HEK293 (cell line): Measurements from ENCODE around the gene RAB20.

Experiments
- CTCF ChIA-PET: fragments of 350-600 bp; formaldehyde crosslinking; extraction: SDS; loops from one replicate; lab custom pipeline; 2021; ENCODE audit warnings: antibody characterized with exemption; lab: Yijun Ruan, JAX
- POLR2A ChIA-PET: fragments of 300-600 bp; formaldehyde crosslinking; extraction: SDS; loops from one replicate; lab custom pipeline; 2020; ENCODE audit warnings: antibody characterized with exemption, inconsistent platforms; lab: Yijun Ruan, JAX
- H3K27ac ChIP-seq: fragments of 200-500 bp; sonication (Bioruptor generic); 2 replicates; pipeline ENCODE4 v1.5.1; 2014; ENCODE audit warnings: low read depth, low read length, control low read depth, inconsistent platforms; ENCODE audit errors: extremely low read depth
- H3K36me3 ChIP-seq, 2 experiments: fragments of 200-500 bp in 1 of 2; sonication (Bioruptor generic) in 1 of 2; 1 replicate in 1 of 2; 2 replicates in 1 of 2; pipeline ENCODE4 v1.5.1; 2014 to 2017; ENCODE audit warnings: inconsistent platforms in 2 of 2, low read length in 2 of 2; ENCODE audit not compliant: control insufficient read depth in 2 of 2, insufficient read depth in 1 of 2
- H3K4me1 ChIP-seq: fragments of 200-500 bp; sonication (Bioruptor generic); 2 replicates; pipeline ENCODE4 v1.5.1; 2014; ENCODE audit warnings: mild to moderate bottlenecking, low read length, inconsistent platforms; ENCODE audit not compliant: control insufficient read depth, insufficient read depth
- H3K4me3 ChIP-seq: 2 replicates; pipeline ENCODE4 v1.5.1; 2011; ENCODE audit warnings: low read depth, mild to moderate bottlenecking, control low read depth, low read length, moderate library complexity
- H3K9me3 ChIP-seq: fragments of 200-500 bp; sonication (Bioruptor generic); 2 replicates; pipeline ENCODE4 v1.5.1; 2014; ENCODE audit warnings: low read depth, low read length, inconsistent platforms; ENCODE audit not compliant: control insufficient read depth, insufficient read depth
- GLI2 ChIP-seq: fragments of 450-650 bp; formaldehyde crosslinking; IDR thresholded peaks from 2 replicates; pipeline ENCODE4; 2017; ENCODE audit warnings: missing biosample characterization, missing genetic modification characterization, low read depth, borderline replicate concordance
- KLF8 ChIP-seq: fragments of 450-650 bp; formaldehyde crosslinking; IDR thresholded peaks from 2 replicates; pipeline ENCODE4 v1.5.1; 2016; ENCODE audit warnings: missing biosample characterization, missing genetic modification characterization
- MZF1 ChIP-seq: fragments of 450-650 bp; formaldehyde crosslinking; IDR thresholded peaks from 2 replicates; pipeline ENCODE4 v1.5.1; 2017; ENCODE audit warnings: missing biosample characterization, missing genetic modification characterization, borderline replicate concordance
- SP2 ChIP-seq: fragments of 450-650 bp; formaldehyde crosslinking; IDR thresholded peaks from 2 replicates; pipeline ENCODE4 v1.5.1; 2016; ENCODE audit warnings: missing biosample characterization, missing genetic modification characterization
- TRIM28 ChIP-seq: IDR thresholded peaks from 2 replicates; pipeline ENCODE4 v1.6.1; 2011; ENCODE audit warnings: low read length, control low read depth, borderline replicate concordance
- WT1 ChIP-seq: fragments of 450-650 bp; formaldehyde crosslinking; IDR thresholded peaks from 2 replicates; pipeline ENCODE4 v1.5.1; 2016; ENCODE audit warnings: missing biosample characterization, missing genetic modification characterization
- ZNF133 ChIP-seq: fragments of 450-650 bp; formaldehyde crosslinking; IDR thresholded peaks from 2 replicates; pipeline ENCODE4 v1.5.1; 2016; ENCODE audit warnings: missing biosample characterization, missing genetic modification characterization
- ZNF174 ChIP-seq: fragments of 450-650 bp; formaldehyde crosslinking; IDR thresholded peaks from 2 replicates; pipeline ENCODE4 v1.5.0; 2017; ENCODE audit warnings: missing biosample characterization, mild to moderate bottlenecking, missing genetic modification characterization
- ZNF549 ChIP-seq: fragments of 450-650 bp; IDR thresholded peaks from 2 replicates; pipeline ENCODE4 v1.5.1; 2018; ENCODE audit warnings: missing biosample characterization, missing genetic modification characterization, mild to moderate bottlenecking, inconsistent platforms, moderate library complexity
- ZNF777 ChIP-seq: fragments of 450-650 bp; formaldehyde crosslinking; IDR thresholded peaks from 2 replicates; pipeline ENCODE4 v1.5.1; 2017; ENCODE audit warnings: missing biosample characterization, missing genetic modification characterization, borderline replicate concordance
- ZNF843 ChIP-seq: fragments of 450-650 bp; formaldehyde crosslinking; IDR thresholded peaks from 2 replicates; pipeline ENCODE4 v1.5.1; 2016; ENCODE audit warnings: missing biosample characterization, missing genetic modification characterization
- TF ChIP-seq, protein P1 (sequence below): fragments of 450-650 bp; formaldehyde crosslinking; IDR thresholded peaks from 2 replicates; pipeline ENCODE4 v1.5.1; 2016; ENCODE audit warnings: missing biosample characterization, missing genetic modification characterization
- TF ChIP-seq, protein P2 (sequence below): IDR thresholded peaks from 2 replicates; pipeline ENCODE4 v1.6.1; 2011; ENCODE audit warnings: mild to moderate bottlenecking, low read depth, low read length, borderline replicate concordance
- TF ChIP-seq, protein P3 (sequence below): fragments of 450-650 bp; formaldehyde crosslinking; IDR thresholded peaks from 2 replicates; pipeline ENCODE4; 2016; ENCODE audit warnings: missing biosample characterization, missing genetic modification characterization
- TF ChIP-seq, protein P4 (sequence below): fragments of 450-650 bp; formaldehyde crosslinking; IDR thresholded peaks from 2 replicates; pipeline ENCODE4 v1.5.1; 2016; ENCODE audit warnings: missing biosample characterization, missing genetic modification characterization
- TF ChIP-seq, protein P5 (sequence below): fragments of 450-650 bp; formaldehyde crosslinking; IDR thresholded peaks from 2 replicates; pipeline ENCODE4 v1.5.1; 2017; ENCODE audit warnings: missing biosample characterization, missing genetic modification characterization
- TF ChIP-seq, protein P6 (sequence below): fragments of 450-650 bp; formaldehyde crosslinking; IDR thresholded peaks from 2 replicates; pipeline ENCODE4 v1.5.1; 2016; ENCODE audit warnings: missing biosample characterization, missing genetic modification characterization
- TF ChIP-seq, protein P7 (sequence below): sonication (generic); formaldehyde crosslinking; IDR thresholded peaks from 2 replicates; pipeline ENCODE4 v1.8.1; 2022; ENCODE audit warnings: mild to moderate bottlenecking, moderate library complexity, missing genetic modification reagents

RAB20 gene

DNA sequence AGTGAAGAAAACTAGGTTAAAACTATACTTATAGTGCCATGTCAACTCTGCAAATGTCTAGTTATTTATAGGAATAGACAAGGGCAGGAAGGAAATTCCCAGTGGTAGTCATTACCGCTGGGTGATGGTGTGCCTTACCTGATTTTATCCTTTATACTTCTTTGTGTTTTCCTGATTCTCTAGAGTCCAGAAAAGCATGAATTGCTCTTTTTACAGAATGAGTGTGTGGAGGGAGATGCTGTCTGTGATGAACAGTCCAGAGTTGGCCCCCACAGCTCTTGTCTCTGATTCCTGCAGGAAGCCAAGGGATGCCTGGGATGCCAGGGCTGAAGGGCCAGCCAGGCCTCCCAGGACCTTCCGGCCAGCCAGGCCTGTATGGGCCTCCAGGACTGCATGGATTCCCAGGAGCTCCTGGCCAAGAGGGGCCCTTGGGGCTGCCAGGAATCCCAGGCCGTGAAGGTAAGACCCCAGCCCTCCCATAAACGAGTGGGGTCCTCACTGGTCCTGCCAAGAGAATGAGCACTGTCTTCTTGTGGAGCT, 83.7 kb downstream of the RAB20 start:
- ChIA-PET POLR2A (no interaction called here), CTCF (no interaction called here)
- no peak for TF ChIP-seq ZNF549 (tag by site-specific recombination)
- no peak for TF ChIP-seq ZNF133 (tag by site-specific recombination)
- TF ChIP-seq, protein P1, sequence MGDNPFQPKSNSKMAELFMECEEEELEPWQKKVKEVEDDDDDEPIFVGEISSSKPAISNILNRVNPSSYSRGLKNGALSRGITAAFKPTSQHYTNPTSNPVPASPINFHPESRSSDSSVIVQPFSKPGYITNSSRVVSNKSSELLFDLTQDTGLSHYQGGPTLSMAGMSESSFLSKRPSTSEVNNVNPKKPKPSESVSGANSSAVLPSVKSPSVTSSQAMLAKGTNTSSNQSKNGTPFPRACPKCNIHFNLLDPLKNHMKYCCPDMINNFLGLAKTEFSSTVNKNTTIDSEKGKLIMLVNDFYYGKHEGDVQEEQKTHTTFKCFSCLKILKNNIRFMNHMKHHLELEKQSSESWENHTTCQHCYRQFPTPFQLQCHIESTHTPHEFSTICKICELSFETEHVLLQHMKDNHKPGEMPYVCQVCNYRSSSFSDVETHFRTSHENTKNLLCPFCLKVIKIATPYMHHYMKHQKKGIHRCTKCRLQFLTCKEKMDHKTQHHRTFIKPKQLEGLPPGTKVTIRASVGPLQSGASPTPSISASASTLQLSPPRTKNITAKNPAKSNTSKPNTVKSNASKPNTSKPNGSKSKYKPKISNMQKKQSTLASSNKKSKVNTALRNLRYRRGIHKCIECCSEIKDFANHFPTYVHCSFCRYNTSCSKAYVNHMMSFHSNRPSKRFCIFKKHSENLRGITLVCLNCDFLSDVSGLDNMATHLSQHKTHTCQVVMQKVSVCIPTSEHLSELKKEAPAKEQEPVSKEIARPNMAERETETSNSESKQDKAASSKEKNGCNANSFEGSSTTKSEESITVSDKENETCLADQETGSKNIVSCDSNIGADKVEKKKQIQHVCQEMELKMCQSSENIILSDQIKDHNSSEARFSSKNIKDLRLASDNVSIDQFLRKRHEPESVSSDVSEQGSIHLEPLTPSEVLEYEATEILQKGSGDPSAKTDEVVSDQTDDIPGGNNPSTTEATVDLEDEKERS (tag by site-specific recombination): no peak
- TF ChIP-seq GLI2 (tag by site-specific recombination): no peak
- no peak for TF ChIP-seq TRIM28
- TF ChIP-seq, protein P2, sequence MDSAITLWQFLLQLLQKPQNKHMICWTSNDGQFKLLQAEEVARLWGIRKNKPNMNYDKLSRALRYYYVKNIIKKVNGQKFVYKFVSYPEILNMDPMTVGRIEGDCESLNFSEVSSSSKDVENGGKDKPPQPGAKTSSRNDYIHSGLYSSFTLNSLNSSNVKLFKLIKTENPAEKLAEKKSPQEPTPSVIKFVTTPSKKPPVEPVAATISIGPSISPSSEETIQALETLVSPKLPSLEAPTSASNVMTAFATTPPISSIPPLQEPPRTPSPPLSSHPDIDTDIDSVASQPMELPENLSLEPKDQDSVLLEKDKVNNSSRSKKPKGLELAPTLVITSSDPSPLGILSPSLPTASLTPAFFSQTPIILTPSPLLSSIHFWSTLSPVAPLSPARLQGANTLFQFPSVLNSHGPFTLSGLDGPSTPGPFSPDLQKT: no peak
- no peak for TF ChIP-seq WT1 (tag by site-specific recombination)
- TF ChIP-seq SP2 (tag by site-specific recombination): no peak
- TF ChIP-seq, protein P3, sequence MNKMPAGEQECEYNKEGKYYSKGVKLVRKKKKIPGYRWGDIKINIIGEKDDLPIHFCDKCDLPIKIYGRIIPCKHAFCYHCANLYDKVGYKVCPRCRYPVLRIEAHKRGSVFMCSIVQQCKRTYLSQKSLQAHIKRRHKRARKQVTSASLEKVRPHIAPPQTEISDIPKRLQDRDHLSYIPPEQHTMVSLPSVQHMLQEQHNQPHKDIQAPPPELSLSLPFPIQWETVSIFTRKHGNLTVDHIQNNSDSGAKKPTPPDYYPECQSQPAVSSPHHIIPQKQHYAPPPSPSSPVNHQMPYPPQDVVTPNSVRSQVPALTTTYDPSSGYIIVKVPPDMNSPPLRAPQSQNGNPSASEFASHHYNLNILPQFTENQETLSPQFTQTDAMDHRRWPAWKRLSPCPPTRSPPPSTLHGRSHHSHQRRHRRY (tag by site-specific recombination): no peak
- no peak for TF ChIP-seq KLF8 (tag by site-specific recombination)
- TF ChIP-seq, protein P4, sequence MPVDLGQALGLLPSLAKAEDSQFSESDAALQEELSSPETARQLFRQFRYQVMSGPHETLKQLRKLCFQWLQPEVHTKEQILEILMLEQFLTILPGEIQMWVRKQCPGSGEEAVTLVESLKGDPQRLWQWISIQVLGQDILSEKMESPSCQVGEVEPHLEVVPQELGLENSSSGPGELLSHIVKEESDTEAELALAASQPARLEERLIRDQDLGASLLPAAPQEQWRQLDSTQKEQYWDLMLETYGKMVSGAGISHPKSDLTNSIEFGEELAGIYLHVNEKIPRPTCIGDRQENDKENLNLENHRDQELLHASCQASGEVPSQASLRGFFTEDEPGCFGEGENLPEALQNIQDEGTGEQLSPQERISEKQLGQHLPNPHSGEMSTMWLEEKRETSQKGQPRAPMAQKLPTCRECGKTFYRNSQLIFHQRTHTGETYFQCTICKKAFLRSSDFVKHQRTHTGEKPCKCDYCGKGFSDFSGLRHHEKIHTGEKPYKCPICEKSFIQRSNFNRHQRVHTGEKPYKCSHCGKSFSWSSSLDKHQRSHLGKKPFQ (tag by site-specific recombination): no peak
- TF ChIP-seq, protein P5, sequence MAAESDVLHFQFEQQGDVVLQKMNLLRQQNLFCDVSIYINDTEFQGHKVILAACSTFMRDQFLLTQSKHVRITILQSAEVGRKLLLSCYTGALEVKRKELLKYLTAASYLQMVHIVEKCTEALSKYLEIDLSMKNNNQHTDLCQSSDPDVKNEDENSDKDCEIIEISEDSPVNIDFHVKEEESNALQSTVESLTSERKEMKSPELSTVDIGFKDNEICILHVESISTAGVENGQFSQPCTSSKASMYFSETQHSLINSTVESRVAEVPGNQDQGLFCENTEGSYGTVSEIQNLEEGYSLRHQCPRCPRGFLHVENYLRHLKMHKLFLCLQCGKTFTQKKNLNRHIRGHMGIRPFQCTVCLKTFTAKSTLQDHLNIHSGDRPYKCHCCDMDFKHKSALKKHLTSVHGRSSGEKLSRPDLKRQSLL: no peak
- TF ChIP-seq, protein P6, sequence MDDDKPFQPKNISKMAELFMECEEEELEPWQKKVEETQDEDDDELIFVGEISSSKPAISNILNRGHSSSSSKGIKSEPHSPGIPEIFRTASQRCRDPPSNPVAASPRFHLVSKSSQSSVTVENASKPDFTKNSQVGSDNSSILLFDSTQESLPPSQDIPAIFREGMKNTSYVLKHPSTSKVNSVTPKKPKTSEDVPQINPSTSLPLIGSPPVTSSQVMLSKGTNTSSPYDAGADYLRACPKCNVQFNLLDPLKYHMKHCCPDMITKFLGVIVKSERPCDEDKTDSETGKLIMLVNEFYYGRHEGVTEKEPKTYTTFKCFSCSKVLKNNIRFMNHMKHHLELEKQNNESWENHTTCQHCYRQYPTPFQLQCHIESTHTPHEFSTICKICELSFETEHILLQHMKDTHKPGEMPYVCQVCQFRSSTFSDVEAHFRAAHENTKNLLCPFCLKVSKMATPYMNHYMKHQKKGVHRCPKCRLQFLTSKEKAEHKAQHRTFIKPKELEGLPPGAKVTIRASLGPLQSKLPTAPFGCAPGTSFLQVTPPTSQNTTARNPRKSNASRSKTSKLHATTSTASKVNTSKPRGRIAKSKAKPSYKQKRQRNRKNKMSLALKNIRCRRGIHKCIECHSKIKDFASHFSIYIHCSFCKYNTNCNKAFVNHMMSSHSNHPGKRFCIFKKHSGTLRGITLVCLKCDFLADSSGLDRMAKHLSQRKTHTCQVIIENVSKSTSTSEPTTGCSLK (tag by site-specific recombination): no peak
- TF ChIP-seq ZNF174 (tag by site-specific recombination): no peak
- no peak for TF ChIP-seq ZNF843 (tag by site-specific recombination)
- no peak for TF ChIP-seq MZF1 (tag by site-specific recombination)
- TF ChIP-seq ZNF777 (tag by site-specific recombination): no peak
- TF ChIP-seq, protein P7, sequence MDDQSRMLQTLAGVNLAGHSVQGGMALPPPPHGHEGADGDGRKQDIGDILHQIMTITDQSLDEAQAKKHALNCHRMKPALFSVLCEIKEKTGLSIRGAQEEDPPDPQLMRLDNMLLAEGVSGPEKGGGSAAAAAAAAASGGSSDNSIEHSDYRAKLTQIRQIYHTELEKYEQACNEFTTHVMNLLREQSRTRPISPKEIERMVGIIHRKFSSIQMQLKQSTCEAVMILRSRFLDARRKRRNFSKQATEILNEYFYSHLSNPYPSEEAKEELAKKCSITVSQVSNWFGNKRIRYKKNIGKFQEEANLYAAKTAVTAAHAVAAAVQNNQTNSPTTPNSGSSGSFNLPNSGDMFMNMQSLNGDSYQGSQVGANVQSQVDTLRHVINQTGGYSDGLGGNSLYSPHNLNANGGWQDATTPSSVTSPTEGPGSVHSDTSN: no peak

More for the DNA sequence above, 83.7 kb downstream of the RAB20 start:
- no peaks in the 10 kb centered on the region for H3K9me3 ChIP-seq
- no peak overlapping the region for H3K27ac ChIP-seq
- H3K4me3 ChIP-seq: no peak overlapping the region
- peaks cover 0 to 35% of the 10 kb centered on the region in 2 experiments; a peak in 1 of 3 replicates for H3K36me3 ChIP-seq
- H3K4me1 ChIP-seq: no peaks in the 10 kb centered on the region
